ENCODE data around the gene ERG.

ERG gene

GRCh38 chr21:38388203-38388602, 110.1 kb downstream of the ERG start:
- DNase-seq, result no peak

GRCh38 chr21:38386967-38387366, 111.3 kb downstream of the ERG start:
- no peak for DNase-seq

GRCh38 chr21:38385427-38386175, 112.7 kb downstream of the ERG start:
- DNase-seq, result no peak

GRCh38 chr21:38384675-38385426, 113.4 kb downstream of the ERG start:
- no peak for DNase-seq

GRCh38 chr21:38384238-38384560, 114.1 kb downstream of the ERG start:
- no peak for DNase-seq

DNA sequence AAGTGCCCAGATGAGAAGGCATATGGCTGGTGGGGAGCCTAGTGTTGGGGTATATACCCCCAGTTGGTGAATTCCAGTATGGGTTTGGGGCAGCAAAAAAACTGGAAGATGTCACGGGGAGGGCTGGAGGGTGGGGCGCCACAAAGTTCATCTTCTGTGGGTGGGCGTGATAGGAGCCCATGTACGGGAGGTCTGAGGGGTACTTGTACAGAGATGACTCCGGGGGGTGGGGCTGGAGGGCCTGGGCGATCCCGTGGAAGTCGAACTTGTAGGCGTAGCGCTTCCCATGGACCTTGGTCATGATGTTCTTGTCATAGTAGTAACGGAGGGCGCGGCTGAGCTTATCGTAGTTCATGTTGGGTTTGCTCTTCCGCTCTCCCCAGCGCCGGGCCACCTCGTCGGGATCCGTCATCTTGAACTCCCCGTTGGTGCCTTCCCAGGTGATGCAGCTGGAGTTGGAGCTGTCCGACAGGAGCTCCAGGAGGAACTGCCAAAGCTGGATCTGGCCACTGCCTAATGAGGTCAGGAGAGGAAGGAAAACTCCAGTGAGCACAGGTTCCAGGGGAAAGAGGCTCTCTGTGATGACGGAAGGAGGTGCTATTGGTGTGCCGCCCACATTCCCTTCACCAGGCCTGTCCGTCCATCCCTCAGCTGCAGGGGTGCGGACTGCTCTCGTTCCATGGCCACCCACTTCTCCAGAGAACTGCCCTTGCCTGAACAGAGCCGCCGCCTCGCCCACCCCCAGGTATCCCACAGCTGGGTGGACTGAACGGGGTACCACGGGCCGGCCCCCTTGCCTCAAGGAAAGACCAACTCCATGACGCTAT, 114.7 kb downstream of the ERG start:
- no peak for DNase-seq

- no peak for DNase-seq
Measured at GRCh38 chr21:38380481-38381137, 117.7 kb downstream of the ERG start.

DNA sequence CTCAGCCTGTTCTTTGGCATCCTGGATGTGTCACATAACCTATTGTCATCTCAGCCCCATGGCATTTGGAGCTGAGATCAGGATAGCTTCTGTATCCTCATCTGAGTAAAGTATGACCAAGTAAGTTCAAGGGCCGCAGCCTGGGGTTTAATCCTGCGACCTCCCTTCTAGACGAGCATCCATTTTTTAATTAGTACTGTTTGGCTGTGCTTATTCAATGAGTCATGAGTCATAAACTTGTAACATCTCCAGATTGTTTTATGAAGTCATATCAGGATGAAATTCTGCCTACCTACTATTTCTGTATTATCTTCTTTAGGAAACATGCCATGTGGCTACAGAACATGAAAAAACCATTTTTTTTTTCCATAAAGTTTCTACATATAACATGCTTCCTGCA, 119.1 kb downstream of the ERG start:
- no peak for DNase-seq

DNA sequence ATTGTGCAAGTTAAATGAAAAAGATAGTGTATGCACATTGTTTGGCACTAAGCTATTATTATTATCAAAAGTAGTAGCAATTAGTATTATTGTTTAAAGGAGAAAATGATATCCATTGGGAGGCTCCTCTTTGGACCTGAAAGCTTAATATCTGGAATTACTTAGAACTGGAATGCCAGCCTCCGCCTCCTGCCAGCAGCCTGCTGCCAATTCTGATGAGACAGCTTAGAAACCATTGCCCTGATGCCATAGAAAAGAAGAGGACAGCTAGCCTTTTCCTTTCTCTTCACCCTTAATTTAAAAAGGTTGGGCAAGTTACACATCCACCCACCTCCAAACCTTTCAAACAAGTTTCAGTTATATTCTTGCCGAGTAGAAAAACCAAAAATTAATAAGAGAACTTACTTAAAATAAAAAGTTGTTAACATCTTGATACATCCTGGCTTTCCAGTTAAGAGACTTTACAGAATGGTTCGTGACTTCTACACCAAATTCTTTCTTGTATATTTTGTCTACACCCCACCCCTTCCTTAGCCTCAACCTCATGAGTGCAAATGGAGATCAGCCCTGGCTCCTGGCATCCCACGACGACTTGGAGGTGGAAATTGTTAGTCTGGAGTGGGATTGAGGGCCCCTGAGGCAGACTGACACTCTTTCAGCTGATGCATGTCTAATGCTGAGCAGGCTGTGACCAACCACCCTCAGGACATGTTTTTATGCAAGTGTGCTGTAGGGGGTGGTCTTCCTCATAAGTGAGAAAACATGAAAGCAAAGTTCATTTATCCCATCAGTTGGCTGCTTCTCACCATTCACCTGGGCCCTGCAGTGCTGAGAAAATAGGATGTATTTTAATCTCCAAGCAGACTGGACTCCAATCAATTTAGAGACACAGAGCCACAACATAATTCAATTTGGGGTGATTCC, 120.8 kb downstream of the ERG start:
- DNase-seq, result no peak

DNA sequence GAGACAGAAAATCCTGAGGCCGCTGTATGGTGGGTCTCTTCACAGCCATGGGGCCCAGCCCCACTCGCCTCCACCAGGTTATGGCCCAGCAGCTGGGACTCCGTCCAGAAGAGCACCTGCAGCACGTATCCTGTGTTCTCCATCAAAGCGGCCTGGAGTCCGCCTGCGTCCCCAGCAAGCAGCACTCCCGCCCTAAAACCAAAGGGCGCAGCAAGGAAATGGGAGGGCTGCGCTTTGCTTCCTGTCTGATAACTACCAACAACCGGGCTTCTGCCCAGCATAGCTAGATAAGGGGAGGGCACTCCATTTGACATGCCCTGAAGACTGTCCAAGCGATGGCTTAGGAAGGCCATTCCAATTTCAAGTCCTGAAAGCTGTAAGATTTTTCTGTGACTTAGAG, 121.6 kb downstream of the ERG start:
- DNase-seq, result no peak

GRCh38 chr21:38376235-38376634, 122.0 kb downstream of the ERG start:
- DNase-seq, result no peak

- DNase-seq, result no peak
Measured at GRCh38 chr21:38367646-38368045, 130.6 kb downstream of the ERG start.

GRCh38 chr21:38365521-38365920, 132.8 kb downstream of the ERG start:
- no peak for DNase-seq

GRCh38 chr21:38363693-38364092, 134.6 kb downstream of the ERG start:
- DNase-seq, result no peak

DNA sequence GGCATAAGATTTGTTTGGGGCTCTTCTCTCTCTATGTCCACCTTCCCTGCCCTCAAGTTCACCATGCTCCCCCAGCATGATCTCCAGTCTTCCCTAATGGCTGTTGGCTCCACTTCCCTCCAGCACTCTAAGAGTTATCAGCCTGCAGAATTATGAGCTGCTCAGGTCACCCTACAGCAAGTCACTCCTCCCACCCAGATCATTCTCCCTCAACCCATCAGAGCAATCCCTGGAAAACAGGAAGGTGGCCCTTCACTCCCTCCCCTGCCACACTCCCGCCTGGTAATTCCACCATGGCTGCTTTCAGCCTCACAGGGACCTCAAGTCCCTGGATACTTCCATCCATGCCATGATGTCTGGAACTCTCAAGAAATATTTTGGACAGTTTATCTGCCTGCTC, 137.0 kb downstream of the ERG start:
- no peak for DNase-seq

DNA sequence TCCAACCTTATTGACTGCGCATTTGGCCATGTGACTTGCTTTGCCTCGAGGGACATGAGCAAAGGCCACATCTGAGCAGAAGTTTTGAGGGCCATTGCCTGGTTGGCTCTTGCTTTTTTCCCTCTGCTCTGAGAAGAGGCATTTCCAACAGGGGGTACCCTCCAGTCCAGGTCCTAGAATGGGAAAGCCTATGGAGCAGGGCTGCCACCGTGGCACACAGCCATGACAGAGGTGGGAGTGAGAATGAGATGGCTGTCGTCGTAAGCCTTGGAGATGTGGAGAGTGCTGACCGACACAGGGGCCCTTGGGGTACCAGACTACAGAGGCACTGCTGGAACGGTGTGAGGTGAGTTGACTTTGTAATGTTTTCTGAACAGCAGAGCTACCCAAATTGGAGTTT, 138.4 kb downstream of the ERG start:
- DNase-seq, result no peak

GRCh38 chr21:38359090-38359489, 139.2 kb downstream of the ERG start:
- DNase-seq, result no peak

GRCh38 chr21:38358666-38359065, 139.6 kb downstream of the ERG start:
- no peak for DNase-seq

DNA sequence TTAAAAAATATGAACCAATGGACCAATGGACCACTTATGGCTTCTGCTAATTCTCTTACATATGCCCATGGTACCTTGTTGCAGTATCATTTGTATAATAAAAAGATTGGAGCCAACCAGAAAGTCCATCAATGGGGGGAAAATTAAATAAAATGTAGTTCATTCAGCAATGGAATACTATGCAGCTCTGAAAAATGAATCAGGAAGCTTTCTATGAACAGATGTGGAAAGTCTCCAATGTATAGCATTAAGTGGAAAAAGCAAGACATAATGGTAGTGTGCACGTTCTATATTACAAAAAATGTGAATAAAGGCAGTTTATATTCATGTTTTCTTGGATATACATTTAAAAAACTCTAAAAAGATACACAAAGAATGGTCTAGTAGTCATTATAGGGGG, 140.2 kb downstream of the ERG start:
- no peak for DNase-seq

DNA sequence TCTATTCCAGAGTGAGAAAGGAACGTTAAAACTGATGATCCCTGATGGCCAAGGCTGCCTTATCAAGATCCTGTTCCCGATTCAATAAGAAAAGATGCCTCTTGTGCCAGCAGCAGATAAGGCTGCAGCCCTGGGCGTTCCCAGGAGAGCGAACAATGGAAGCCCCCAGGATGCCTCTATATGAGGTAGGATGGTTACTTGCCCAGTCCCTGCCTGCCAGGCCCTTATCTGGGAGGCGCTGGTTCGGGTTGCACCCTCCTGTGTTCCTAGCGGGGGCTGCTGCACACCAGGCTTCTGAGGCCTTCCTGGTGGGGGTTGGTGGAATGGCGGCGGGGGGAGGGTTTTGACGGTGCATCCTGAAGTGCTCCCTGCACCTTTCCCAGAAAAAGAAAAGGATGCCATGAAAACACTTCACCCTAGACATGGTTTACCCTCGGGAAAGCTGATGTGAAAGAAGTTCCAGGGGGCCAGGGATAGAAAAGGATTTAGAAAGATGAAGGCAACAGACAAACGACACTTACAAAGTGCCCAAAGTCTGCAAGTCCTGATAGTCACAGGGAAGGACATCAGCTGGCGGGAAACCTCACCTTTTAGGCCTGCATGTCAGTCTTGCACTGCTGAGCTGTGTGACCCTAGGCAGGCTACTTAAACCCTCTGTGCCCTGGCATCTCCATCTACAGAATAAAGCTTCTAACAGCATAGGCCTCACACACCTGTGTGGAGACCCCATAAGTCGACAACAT, 141.2 kb downstream of the ERG start:
- DNase-seq, result no peak

DNA sequence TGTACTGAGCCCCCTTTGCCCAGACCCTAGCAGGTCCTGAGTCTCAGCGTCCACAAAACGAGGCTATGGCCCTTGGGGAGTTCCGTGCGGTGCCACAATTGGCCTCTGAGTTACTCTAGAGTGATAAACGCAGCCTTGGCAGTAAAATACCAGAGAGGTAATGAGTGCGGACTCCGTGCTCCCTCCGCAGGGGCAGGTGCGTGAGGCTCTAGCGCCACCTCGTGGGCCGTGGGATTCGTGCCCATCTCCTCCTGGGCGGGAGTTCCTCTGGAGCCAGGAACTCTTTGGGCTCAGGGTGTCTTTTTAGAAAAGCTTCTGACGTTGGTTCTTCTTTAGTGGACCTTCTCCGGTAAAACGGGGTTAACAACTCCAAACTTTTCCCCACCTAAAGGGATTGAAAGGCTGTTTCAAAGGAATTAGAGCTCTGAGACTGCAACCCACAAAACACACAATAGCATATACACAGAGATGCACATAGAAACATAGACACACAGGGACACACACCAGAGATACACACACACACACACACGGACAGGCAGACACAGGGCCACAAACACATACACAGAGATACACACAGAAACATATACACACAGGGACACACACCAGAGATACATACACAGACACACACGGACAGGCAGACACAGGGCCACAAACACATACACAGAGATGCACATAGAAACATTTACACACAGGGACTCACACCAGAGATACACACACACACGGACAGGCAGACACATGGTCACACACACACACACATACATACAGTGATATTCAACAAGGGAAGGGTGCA, 142.1 kb downstream of the ERG start:
- DNase-seq, result peak; percentile 84
